Neuronal stem cell (in vitro differentiated cells): ENCODE measurements around the gene GABRB1.

ENCODE experiments used
- DNase-seq: peaks from one replicate; pipeline ENCODE4 v3.0.0-alpha.2; 2013; ENCODE audit warnings: low spot score
- H2AFZ ChIP-seq: one replicate; pipeline ENCODE4 v1.6.1; 2013; ENCODE audit warnings: mild to moderate bottlenecking, low read length, inconsistent platforms
- H2AK5ac ChIP-seq: 2 replicates; pipeline ENCODE4 v1.6.1; 2013; ENCODE audit warnings: low read depth, mild to moderate bottlenecking, inconsistent platforms, low read length, moderate library complexity, mixed read lengths
- H2BK120ac ChIP-seq: 2 replicates; pipeline ENCODE4 v1.6.1; 2013; ENCODE audit warnings: low read depth, mild to moderate bottlenecking, inconsistent platforms, low read length, moderate library complexity, mixed read lengths
- H2BK12ac ChIP-seq: one replicate; pipeline ENCODE4 v1.6.1; 2013; ENCODE audit warnings: low read length, inconsistent platforms
- H2BK15ac ChIP-seq: 2 replicates; pipeline ENCODE4 v1.6.1; 2013; ENCODE audit warnings: mild to moderate bottlenecking, low read length, inconsistent platforms, mixed read lengths
- H2BK5ac ChIP-seq: one replicate; pipeline ENCODE4 v1.6.1; 2013; ENCODE audit warnings: inconsistent platforms, mild to moderate bottlenecking, low read length, moderate library complexity
- H3K14ac ChIP-seq: one replicate; pipeline ENCODE4 v1.6.1; 2013; ENCODE audit warnings: low read length, inconsistent platforms
- H3K18ac ChIP-seq: 2 replicates; pipeline ENCODE4 v1.6.1; 2013; ENCODE audit warnings: low read length, inconsistent platforms
- H3K23ac ChIP-seq: 2 replicates; pipeline ENCODE4 v1.6.1; 2013; ENCODE audit warnings: low read depth, mild to moderate bottlenecking, mixed read lengths, low read length, inconsistent platforms; ENCODE audit not compliant: poor library complexity
- H3K27ac ChIP-seq: replicated peaks from 3 replicates; pipeline ENCODE4 v1.5.1; 2013; ENCODE audit warnings: low read length, inconsistent platforms
- H3K27me3 ChIP-seq, 3 experiments: 2 replicates each; pipeline ENCODE4 v1.6.1; 2013; ENCODE audit warnings: low read length in 3 of 3, mild to moderate bottlenecking in 2 of 3, inconsistent platforms in 1 of 3, low read depth in 1 of 3, mixed read lengths in 1 of 3, moderate library complexity in 1 of 3; ENCODE audit not compliant: control insufficient read depth in 3 of 3, insufficient read depth in 3 of 3
- H3K36me3 ChIP-seq, 2 donors: replicated peaks in 1 of 2; 2 replicates each; pipeline ENCODE4 v1.6.1; 2013; ENCODE audit warnings: low read length in 2 of 2; ENCODE audit not compliant: control insufficient read depth in 2 of 2, insufficient read depth in 2 of 2
- H3K4ac ChIP-seq: 2 replicates; pipeline ENCODE4 v1.6.1; 2013; ENCODE audit warnings: inconsistent platforms, mild to moderate bottlenecking, low read length, moderate library complexity
- H3K4me1 ChIP-seq, 2 donors: 1 replicate in 1 of 2; 2 replicates in 1 of 2; pipeline ENCODE4 v1.6.1; 2013; ENCODE audit warnings: low read length in 2 of 2, low read depth in 1 of 2; ENCODE audit not compliant: control insufficient read depth in 2 of 2, insufficient read depth in 1 of 2
- H3K4me2 ChIP-seq: one replicate; pipeline ENCODE4 v1.6.1; 2013; ENCODE audit warnings: mild to moderate bottlenecking, low read length, inconsistent platforms; ENCODE audit not compliant: insufficient read depth, poor library complexity, severe bottlenecking
- H3K4me3 ChIP-seq, 2 donors: 2 replicates each; pipeline ENCODE4 v1.5.1; 2013; ENCODE audit warnings: low read length in 2 of 2, mild to moderate bottlenecking in 2 of 2, inconsistent platforms in 1 of 2, moderate library complexity in 1 of 2
- H3K79me1 ChIP-seq: one replicate; pipeline ENCODE4 v1.6.1; 2013; ENCODE audit warnings: low read depth, mild to moderate bottlenecking, inconsistent platforms, low read length, moderate library complexity
- H3K9ac ChIP-seq: one replicate; pipeline ENCODE4 v1.6.1; 2013; ENCODE audit warnings: mild to moderate bottlenecking, low read depth, low read length, inconsistent platforms; ENCODE audit not compliant: poor library complexity
- H3K9me3 ChIP-seq, 2 donors: replicated peaks in 1 of 2; 2 replicates each; pipeline versions ENCODE3 to v1.6.1; 2013; ENCODE audit warnings: low read length in 2 of 2, mild to moderate bottlenecking in 2 of 2, inconsistent platforms in 1 of 2, low read depth in 1 of 2, mixed read lengths in 1 of 2, moderate library complexity in 1 of 2; ENCODE audit not compliant: control insufficient read depth in 2 of 2, insufficient read depth in 1 of 2
- H4K8ac ChIP-seq: one replicate; pipeline ENCODE4 v1.6.1; 2013; ENCODE audit warnings: low read depth, mild to moderate bottlenecking, inconsistent platforms, low read length, moderate library complexity
- H4K91ac ChIP-seq: one replicate; pipeline ENCODE4 v1.6.1; 2013; ENCODE audit warnings: low read length, low read depth, mild to moderate bottlenecking, inconsistent platforms; ENCODE audit not compliant: poor library complexity
- WGBS, 2 donors: extraction: QIAGEN DNeasy Blood & Tissue Kit; methylation state at CpG; one replicate each; pipeline ENCODE4 v1.1.7; 2013; ENCODE audit warnings: missing lambda C conversion rate in 2 of 2, mixed read lengths in 1 of 2; ENCODE audit not compliant: insufficient read length in 2 of 2, insufficient replicate concordance in 1 of 2; ENCODE audit errors: extremely low coverage in 2 of 2; 5-methylcytosine and 5-hydroxymethylcytosine counted together

Gene GABRB1

DNA sequence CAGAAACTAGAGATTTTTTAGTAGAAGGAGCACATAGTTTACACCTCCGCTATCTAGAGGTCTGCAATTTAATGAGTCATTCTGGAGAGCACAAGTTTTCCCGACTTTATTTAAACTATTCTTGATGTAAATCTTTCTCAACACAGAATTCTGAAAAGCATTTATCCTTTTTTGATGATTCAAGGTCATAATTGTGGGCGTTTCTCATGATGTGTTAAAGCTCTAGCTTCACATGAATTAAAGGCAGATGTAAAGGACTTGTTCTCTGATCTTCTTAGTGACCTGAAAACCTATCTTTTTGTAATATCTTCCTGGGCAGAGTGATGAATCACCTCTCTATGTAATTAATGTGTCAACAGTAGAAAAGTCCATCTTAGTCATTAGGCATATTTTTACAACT lies 303.3 kb downstream of the GABRB1 start:
- Histone ChIP-seq H3K4ac (no peak overlapping the region), H3K9ac (no peak overlapping the region), H2BK5ac (no peak overlapping the region), H2AK5ac (no peak overlapping the region), H3K4me1 (no peaks in the 10 kb centered on the region), H3K4me2 (no peak overlapping the region), H2BK15ac (no peak overlapping the region), H4K91ac (no peak overlapping the region), H3K79me1 (no peaks in the 10 kb centered on the region), H3K9me3 (no peaks in the 10 kb centered on the region), H3K18ac (no peak overlapping the region), H3K14ac (no peak overlapping the region), H3K36me3 (no peaks in the 10 kb centered on the region), H3K4me3 (no peak overlapping the region), H3K27ac (no peak overlapping the region), H2BK12ac (no peak overlapping the region), H3K27me3 (no peaks in the 10 kb centered on the region), H2AFZ (no peak overlapping the region), H3K23ac (no peak overlapping the region), H4K8ac (no peak overlapping the region), H2BK120ac (no peak overlapping the region)
- DNase-seq: no peak
- WGBS, 2 donors: no CpG with 5 or more reads among the region's 3 CpGs

DNA sequence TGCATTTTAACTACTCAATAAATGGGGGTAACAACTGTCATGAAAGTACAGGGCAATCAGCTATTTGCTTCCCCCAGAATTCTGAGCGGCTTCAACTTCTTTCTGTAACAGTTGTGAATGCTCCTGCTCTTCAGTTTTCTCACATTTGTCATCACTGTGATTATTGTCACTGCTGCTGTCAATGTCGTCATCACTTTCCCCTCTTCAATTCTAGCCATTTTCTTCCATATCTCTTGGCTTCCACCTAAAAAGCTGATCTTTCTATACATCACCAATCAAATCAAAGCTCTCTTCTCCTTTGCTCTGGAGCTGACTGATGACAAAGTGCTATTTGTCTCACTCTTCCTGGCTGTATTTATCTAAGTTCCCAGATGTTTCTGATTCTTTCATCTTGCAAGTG lies 306.5 kb downstream of the GABRB1 start:
- Histone ChIP-seq H3K4me2 (no peak overlapping the region), H3K27me3 (no peaks in the 10 kb centered on the region), H3K36me3 (no peaks in the 10 kb centered on the region), H3K9me3 (no peaks in the 10 kb centered on the region), H3K4ac (no peak overlapping the region), H2BK12ac (no peak overlapping the region), H3K9ac (no peak overlapping the region), H2BK15ac (no peak overlapping the region), H3K79me1 (no peaks in the 10 kb centered on the region), H3K14ac (no peak overlapping the region), H3K23ac (no peak overlapping the region), H3K27ac (no peak overlapping the region), H3K4me3 (no peak overlapping the region), H2BK5ac (no peak overlapping the region), H3K18ac (no peak overlapping the region), H4K8ac (no peak overlapping the region), H2AK5ac (no peak overlapping the region), H2AFZ (no peak overlapping the region), H4K91ac (no peak overlapping the region), H3K4me1 (no peaks in the 10 kb centered on the region), H2BK120ac (no peak overlapping the region)
- DNase-seq: no peak
- no CpG with 5 or more reads among the region's 2 CpGs for WGBS, 2 donors

DNA sequence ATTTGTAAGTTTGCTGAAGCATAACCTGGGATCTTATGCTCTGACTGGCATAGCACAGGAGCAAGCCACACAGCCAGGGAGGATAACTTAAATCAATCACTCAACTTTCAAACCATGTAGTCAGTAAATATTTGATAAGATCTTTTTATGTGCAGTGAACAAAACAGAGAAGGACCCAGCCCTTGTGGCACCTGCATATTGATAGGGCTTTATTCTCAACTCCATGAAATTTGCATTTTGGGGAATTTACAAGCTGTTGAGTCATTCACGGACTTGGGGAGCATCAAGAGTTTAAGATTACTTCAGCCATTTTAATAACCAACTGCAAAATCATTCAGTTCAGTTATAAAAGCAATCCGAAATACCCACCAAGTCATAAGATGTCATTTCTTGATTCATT lies 309.5 kb downstream of the GABRB1 start:
- Histone ChIP-seq H3K27me3 (no peaks in the 10 kb centered on the region), H2BK15ac (no peak overlapping the region), H3K4ac (no peak overlapping the region), H3K9ac (no peak overlapping the region), H3K36me3 (no peaks in the 10 kb centered on the region), H2BK12ac (no peak overlapping the region), H3K14ac (no peak overlapping the region), H3K79me1 (no peaks in the 10 kb centered on the region), H3K18ac (no peak overlapping the region), H3K9me3 (no peaks in the 10 kb centered on the region), H2AFZ (no peak overlapping the region), H3K27ac (no peak overlapping the region), H2BK5ac (no peak overlapping the region), H3K4me2 (no peak overlapping the region), H2AK5ac (no peak overlapping the region), H4K91ac (no peak overlapping the region), H4K8ac (no peak overlapping the region), H3K4me3 (no peak overlapping the region), H3K4me1 (no peaks in the 10 kb centered on the region), H2BK120ac (no peak overlapping the region), H3K23ac (no peak overlapping the region)
- no CpG with 5 or more reads among the region's 2 CpGs for WGBS, 2 donors
- DNase-seq: no peak

DNA sequence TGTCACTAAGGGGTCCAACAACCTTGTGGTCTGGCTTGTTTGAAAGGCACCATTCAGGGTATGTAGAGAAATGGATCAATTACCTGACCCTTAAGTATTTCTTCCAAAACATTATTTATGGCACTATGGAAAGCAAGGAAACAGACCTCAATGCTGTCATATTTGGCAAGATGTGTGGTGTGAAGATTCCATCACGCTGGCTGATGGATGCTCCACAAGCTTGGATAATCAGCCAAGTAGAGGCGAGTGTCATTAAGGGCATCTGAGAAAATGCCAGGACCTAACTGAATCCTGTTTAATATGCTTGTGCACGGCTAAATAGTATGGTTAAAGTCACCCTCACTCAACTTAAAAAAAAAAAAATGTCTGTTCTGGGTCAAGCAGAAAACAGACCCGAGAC lies 311.4 kb downstream of the GABRB1 start:
- Histone ChIP-seq H3K14ac (no peak overlapping the region), H3K4ac (no peak overlapping the region), H3K27ac (no peak overlapping the region), H3K79me1 (no peaks in the 10 kb centered on the region), H3K4me1 (no peaks in the 10 kb centered on the region), H2BK5ac (no peak overlapping the region), H3K4me3 (no peak overlapping the region), H3K9ac (no peak overlapping the region), H4K8ac (no peak overlapping the region), H2BK12ac (no peak overlapping the region), H3K23ac (no peak overlapping the region), H3K4me2 (no peak overlapping the region), H2AK5ac (no peak overlapping the region), H4K91ac (no peak overlapping the region), H2BK15ac (no peak overlapping the region), H3K18ac (no peak overlapping the region), H3K9me3 (no peaks in the 10 kb centered on the region), H3K27me3 (no peaks in the 10 kb centered on the region), H3K36me3 (no peaks in the 10 kb centered on the region), H2AFZ (no peak overlapping the region), H2BK120ac (no peak overlapping the region)
- no peak for DNase-seq
- no CpG with 5 or more reads among the region's 4 CpGs for WGBS, 2 donors
